IMR-90 (cell line): Measurements from ENCODE around the gene NXPE3. TPM values are rescaled to one million over a fixed set of nuclear protein-coding genes. Genes with fewer than 3 reads are reported as not detected.

Experiments used
- ATAC-seq: fragments of 200-7000 bp; cut with Tn5 transposase; 2 replicates; pipeline ENCODE4 v1.9.1; 2020; ENCODE audit warnings: low read depth, mild to moderate bottlenecking, moderate library complexity
- BruUV-seq: library from RNA; stranded (reverse); fragments of 400-500 nt; replicated peaks from 2 replicates; lab custom pipeline; 2021; lab: Mats Ljungman, UMichigan
- CTCF ChIA-PET: fragments of 300-600 bp; formaldehyde crosslinking; extraction: SDS; loops from one replicate; lab custom pipeline; 2021; ENCODE audit warnings: antibody characterized with exemption; lab: Yijun Ruan, JAX
- POLR2A ChIA-PET: fragments of 300-600 bp; sonication (Branson Sonifier 250); formaldehyde crosslinking; loops from one replicate; lab custom pipeline; 2022; ENCODE audit warnings: antibody characterized with exemption; ENCODE audit not compliant: unreplicated experiment; lab: Charles Lee
- DNase-seq: peaks from one replicate; pipeline ENCODE4 v3.0.0; 2013
- H2AFZ ChIP-seq: replicated peaks from 2 replicates; pipeline ENCODE3; 2013; ENCODE audit warnings: low read length, mild to moderate bottlenecking; ENCODE audit not compliant: poor library complexity
- H2AK5ac ChIP-seq: 2 replicates; pipeline ENCODE4 v1.6.1; 2013; ENCODE audit warnings: low read depth, low read length, inconsistent platforms
- H2AK9ac ChIP-seq: replicated peaks from 2 replicates; pipeline ENCODE3; 2013; ENCODE audit warnings: mild to moderate bottlenecking, low read depth, low read length, moderate library complexity; ENCODE audit not compliant: poor library complexity
- H2BK120ac ChIP-seq: 2 replicates; pipeline ENCODE4 v1.6.1; 2013; ENCODE audit warnings: low read depth, low read length, inconsistent platforms
- H2BK15ac ChIP-seq: 3 replicates; pipeline ENCODE4 v1.6.1; 2013; ENCODE audit warnings: low read depth, low read length, inconsistent platforms
- H2BK20ac ChIP-seq: 2 replicates; pipeline ENCODE4 v1.6.1; 2013; ENCODE audit warnings: low read depth, mild to moderate bottlenecking, inconsistent platforms, low read length, moderate library complexity
- H2BK5ac ChIP-seq: 2 replicates; pipeline ENCODE4 v1.6.1; 2013; ENCODE audit warnings: mild to moderate bottlenecking, low read depth, low read length, inconsistent platforms; ENCODE audit not compliant: poor library complexity, severe bottlenecking
- H3K14ac ChIP-seq: replicated peaks from 2 replicates; pipeline ENCODE4 v1.6.1; 2013; ENCODE audit warnings: low read depth, low read length, inconsistent platforms
- H3K18ac ChIP-seq: 2 replicates; pipeline ENCODE4 v1.6.1; 2013; ENCODE audit warnings: low read depth, low read length, control low read depth
- H3K23ac ChIP-seq: 2 replicates; pipeline ENCODE4 v1.6.1; 2013; ENCODE audit warnings: low read depth, low read length, inconsistent platforms
- H3K27ac ChIP-seq: 2 replicates; pipeline ENCODE4 v1.5.1; 2013; ENCODE audit warnings: mild to moderate bottlenecking, control low read depth, low read length; ENCODE audit not compliant: insufficient read depth
- H3K27me3 ChIP-seq: 2 replicates; pipeline ENCODE4 v1.6.1; 2013; ENCODE audit warnings: low read length; ENCODE audit not compliant: control insufficient read depth, insufficient read depth
- H3K36me3 ChIP-seq: 2 replicates; pipeline ENCODE4 v1.6.1; 2013; ENCODE audit warnings: low read length, mixed read lengths; ENCODE audit not compliant: control insufficient read depth, insufficient read depth
- H3K4ac ChIP-seq: 2 replicates; pipeline ENCODE4 v1.6.1; 2013; ENCODE audit warnings: low read depth, low read length, inconsistent platforms
- H3K4me1 ChIP-seq: 2 replicates; pipeline ENCODE4 v1.6.1; 2013; ENCODE audit warnings: low read length, mixed read lengths; ENCODE audit not compliant: control insufficient read depth, insufficient read depth
- H3K4me2 ChIP-seq: 2 replicates; pipeline ENCODE4 v1.6.1; 2013; ENCODE audit warnings: low read depth, mild to moderate bottlenecking, control low read depth, low read length, moderate library complexity
- H3K4me3 ChIP-seq: 2 replicates; pipeline ENCODE4 v1.5.1; 2013; ENCODE audit warnings: low read depth, mild to moderate bottlenecking, control low read depth, low read length, moderate library complexity; ENCODE audit not compliant: insufficient read depth
- H3K56ac ChIP-seq: 2 replicates; pipeline ENCODE4 v1.6.1; 2013; ENCODE audit warnings: low read length, inconsistent platforms; ENCODE audit not compliant: insufficient read depth; ENCODE audit errors: extremely low read depth
- H3K79me1 ChIP-seq, 2 experiments: 2 replicates each; pipeline ENCODE4 v1.6.1; 2013; ENCODE audit warnings: low read length in 2 of 2, inconsistent platforms in 1 of 2, low read depth in 1 of 2
- H3K9ac ChIP-seq: 2 replicates; pipeline ENCODE4 v1.6.1; 2013; ENCODE audit warnings: low read depth, low read length, control low read depth
- H3K9me1 ChIP-seq: 2 replicates; pipeline ENCODE4 v1.6.1; 2013; ENCODE audit warnings: low read length, inconsistent platforms; ENCODE audit not compliant: insufficient read depth
- H3K9me3 ChIP-seq: 2 replicates; pipeline ENCODE4 v1.6.1; 2013; ENCODE audit warnings: low read length; ENCODE audit not compliant: control insufficient read depth, insufficient read depth
- H4K20me1 ChIP-seq: 2 replicates; pipeline ENCODE4 v1.6.1; 2013; ENCODE audit warnings: low read length, inconsistent platforms; ENCODE audit not compliant: insufficient read depth
- H4K5ac ChIP-seq: 2 replicates; pipeline ENCODE4 v1.6.1; 2013; ENCODE audit warnings: mild to moderate bottlenecking, low read depth, low read length, control low read depth
- H4K8ac ChIP-seq, 2 experiments: 2 replicates each; pipeline ENCODE4 v1.6.1; 2013; ENCODE audit warnings: low read depth in 2 of 2, low read length in 2 of 2, control low read depth in 1 of 2, inconsistent platforms in 1 of 2
- H4K91ac ChIP-seq: 2 replicates; pipeline ENCODE4 v1.6.1; 2013; ENCODE audit warnings: low read depth, low read length, inconsistent platforms; ENCODE audit not compliant: insufficient read depth
- BHLHE40 ChIP-seq: fragments of 150-350 bp; IDR thresholded peaks from 2 replicates; pipeline ENCODE4 v1.6.1; 2016; ENCODE audit warnings: mild to moderate bottlenecking, low read depth, low read length
- CEBPB ChIP-seq: IDR thresholded peaks from 2 replicates; pipeline ENCODE4 v1.6.1; 2012; ENCODE audit warnings: low read depth, low read length, improper control_type of control experiment
- CHD1 ChIP-seq: IDR thresholded peaks from 2 replicates; pipeline ENCODE4 v1.6.1; 2012; ENCODE audit warnings: low read depth, low read length, improper control_type of control experiment
- FOS ChIP-seq: fragments of 150-350 bp; IDR thresholded peaks from 2 replicates; pipeline ENCODE4 v1.6.1; 2016; ENCODE audit warnings: low read depth, low read length
- MAFK ChIP-seq: IDR thresholded peaks from 2 replicates; pipeline ENCODE4 v1.6.1; 2012; ENCODE audit warnings: low read depth, low read length, improper control_type of control experiment
- MAZ ChIP-seq: IDR thresholded peaks from 2 replicates; pipeline ENCODE4 v1.6.1; 2012; ENCODE audit warnings: low read depth, mild to moderate bottlenecking, low read length, improper control_type of control experiment, moderate library complexity, borderline replicate concordance
- MXI1 ChIP-seq: IDR thresholded peaks from 2 replicates; pipeline ENCODE4 v1.6.1; 2012; ENCODE audit warnings: low read depth, mild to moderate bottlenecking, low read length, moderate library complexity, borderline replicate concordance
- NFE2L2 ChIP-seq: fragments of 150-350 bp; IDR thresholded peaks from 2 replicates; pipeline ENCODE4 v1.6.1; 2016; ENCODE audit warnings: low read depth, mild to moderate bottlenecking, low read length
- POLR2A ChIP-seq: IDR thresholded peaks from 2 replicates; pipeline ENCODE4 v1.6.1; 2012; ENCODE audit warnings: mild to moderate bottlenecking, low read depth, low read length
- RAD21 ChIP-seq: IDR thresholded peaks from 2 replicates; pipeline ENCODE4 v1.6.1; 2012; ENCODE audit warnings: low read length, improper control_type of control experiment
- RFX5 ChIP-seq: IDR thresholded peaks from 2 replicates; pipeline ENCODE4 v1.8.0; 2012; ENCODE audit warnings: low read depth, mild to moderate bottlenecking, low read length, moderate library complexity
- SMC3 ChIP-seq: fragments of 150-350 bp; IDR thresholded peaks from 2 replicates; pipeline ENCODE4 v1.6.1; 2016; ENCODE audit warnings: low read depth, mild to moderate bottlenecking, antibody characterized with exemption, low read length, moderate library complexity
- WGBS, 2 experiments: methylation state at CpG; one replicate each; pipeline versions ENCODE4 v1.1.5 to v1.1.7; 2013; ENCODE audit warnings: missing lambda C conversion rate in 2 of 2; ENCODE audit not compliant: insufficient read length in 1 of 2; ENCODE audit errors: extremely low coverage in 2 of 2; 5-methylcytosine and 5-hydroxymethylcytosine counted together
- dilution Hi-C: fragments of 300-500 bp; cut with HindIII; formaldehyde crosslinking; loops from one replicate; pipeline ENCODE4 v1.14.3; 2018; ENCODE audit warnings: low sequenced_read_pairs; ENCODE audit not compliant: unreplicated experiment
- in situ Hi-C: fragments of 300-500 bp; cut with MboI; formaldehyde crosslinking; loops from 3 replicates; pipeline ENCODE4 v1.14.3; 2019; ENCODE audit warnings: low sequenced_read_pairs, inconsistent platforms, mixed read lengths
- intact Hi-C: fragments of 100-400 bp; cut with micrococcal nuclease; formaldehyde crosslinking; loops from 2 replicates; pipeline ENCODE4 v1.10.0; 2022
- polyA plus RNA-seq, 3 experiments: library from polyadenylated mRNA; depleted of rRNA; stranded (reverse); fragments of >200 nt; gene quantifications; 2 replicates each; pipeline ENCODE4 v1.2.3, GENCODE V29; 2012; ENCODE audit warnings: low replicate concordance in 1 of 3
- total RNA-seq: library from RNA; depleted of rRNA; stranded (reverse); fragments of >200 nt; gene quantifications from 2 replicates; pipeline ENCODE4 v1.2.3, GENCODE V29; 2012
- TF ChIP-seq, protein P1 (sequence below): conservative IDR thresholded peaks from 2 replicates; pipeline ENCODE4 v1.5.1; 2012; ENCODE audit warnings: mild to moderate bottlenecking, low read depth, low read length, improper control_type of control experiment
- TF ChIP-seq, protein P2 (sequence below): fragments of 150-350 bp; IDR thresholded peaks from 2 replicates; pipeline ENCODE4 v1.6.1; 2016; ENCODE audit warnings: low read depth, mild to moderate bottlenecking, low read length, moderate library complexity, borderline replicate concordance
- TF ChIP-seq, protein P3 (sequence below): fragments of 150-350 bp; IDR thresholded peaks from 2 replicates; pipeline ENCODE4 v1.6.1; 2017; ENCODE audit warnings: mild to moderate bottlenecking, antibody characterized with exemption, low read length, low read depth

The NXPE3 gene
- total and polyA plus RNA-seq, 2 of the 4 experiments (the other 2 are of a cell fraction), result 20.0 to 23.8 TPM

DNA sequence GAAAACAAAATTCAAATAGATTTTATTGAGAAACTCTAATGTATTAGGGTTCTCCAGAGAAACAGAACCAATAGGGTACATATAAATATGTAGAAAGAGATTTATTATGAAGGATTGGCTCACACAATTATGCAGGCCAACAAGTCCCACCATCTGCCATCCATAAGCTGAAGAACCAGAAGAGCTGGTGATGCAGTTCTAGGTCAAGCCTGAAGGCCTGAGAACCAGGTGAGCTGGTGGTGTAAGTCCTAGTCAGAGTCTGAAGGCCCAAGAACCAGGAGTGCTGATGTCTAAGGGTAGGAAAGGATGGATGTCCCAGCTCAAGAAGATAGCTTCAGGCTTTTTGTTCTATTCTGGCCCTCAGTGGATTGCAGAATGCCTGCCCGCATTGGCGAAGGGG, 67.7 kb downstream of the NXPE3 start:
- intact Hi-C loops, result no loop called here
- Histone ChIP-seq H2AK9ac (no peak overlapping the region), H3K4me2 (no peak overlapping the region), H3K56ac (no peak overlapping the region), H3K14ac (peak overlapping the region; percentile 43; the same call in 1 of the 2 replicates), H2BK15ac (peak overlapping the region; percentile 52; the same call in 1 of the 3 replicates), H3K4ac (no peak overlapping the region), H3K9me3 (no peaks in the 10 kb centered on the region; the same call in 1 of the 2 replicates), H2BK5ac (no peak overlapping the region), H3K23ac (no peak overlapping the region), H2AFZ (peak overlapping the region; percentile 49), H4K8ac (peak overlapping the region in 1 of 2 experiments; percentile 5; a peak in 1 of 4 replicates), H3K27ac (no peak overlapping the region), H4K20me1 (peaks cover 22% of the 10 kb centered on the region), H3K9me1 (peaks cover 3% of the 10 kb centered on the region; the same call in 1 of the 2 replicates), H4K91ac (peak overlapping the region; percentile 14; the same call in 1 of the 2 replicates), H3K9ac (no peak overlapping the region), H3K4me3 (no peak overlapping the region), H2BK120ac (peak overlapping the region; percentile 15; the same call in 1 of the 2 replicates), H3K27me3 (no peaks in the 10 kb centered on the region), H2AK5ac (no peak overlapping the region), H2BK20ac (no peak overlapping the region), H3K4me1 (peaks cover 7% of the 10 kb centered on the region), H3K79me1 (peaks cover 22 to 23% of the 10 kb centered on the region in 2 experiments), H4K5ac (no peak overlapping the region), H3K36me3 (peaks cover 2% of the 10 kb centered on the region; the same call in 1 of the 2 replicates), H3K18ac (no peak overlapping the region)
- no peak for TF ChIP-seq CHD1
- no peak for TF ChIP-seq MAZ
- TF ChIP-seq CEBPB, result no peak
- TF ChIP-seq, protein P1, sequence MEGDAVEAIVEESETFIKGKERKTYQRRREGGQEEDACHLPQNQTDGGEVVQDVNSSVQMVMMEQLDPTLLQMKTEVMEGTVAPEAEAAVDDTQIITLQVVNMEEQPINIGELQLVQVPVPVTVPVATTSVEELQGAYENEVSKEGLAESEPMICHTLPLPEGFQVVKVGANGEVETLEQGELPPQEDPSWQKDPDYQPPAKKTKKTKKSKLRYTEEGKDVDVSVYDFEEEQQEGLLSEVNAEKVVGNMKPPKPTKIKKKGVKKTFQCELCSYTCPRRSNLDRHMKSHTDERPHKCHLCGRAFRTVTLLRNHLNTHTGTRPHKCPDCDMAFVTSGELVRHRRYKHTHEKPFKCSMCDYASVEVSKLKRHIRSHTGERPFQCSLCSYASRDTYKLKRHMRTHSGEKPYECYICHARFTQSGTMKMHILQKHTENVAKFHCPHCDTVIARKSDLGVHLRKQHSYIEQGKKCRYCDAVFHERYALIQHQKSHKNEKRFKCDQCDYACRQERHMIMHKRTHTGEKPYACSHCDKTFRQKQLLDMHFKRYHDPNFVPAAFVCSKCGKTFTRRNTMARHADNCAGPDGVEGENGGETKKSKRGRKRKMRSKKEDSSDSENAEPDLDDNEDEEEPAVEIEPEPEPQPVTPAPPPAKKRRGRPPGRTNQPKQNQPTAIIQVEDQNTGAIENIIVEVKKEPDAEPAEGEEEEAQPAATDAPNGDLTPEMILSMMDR, result no peak
- no peak for TF ChIP-seq FOS
- no peak for TF ChIP-seq MXI1
- TF ChIP-seq, protein P2, sequence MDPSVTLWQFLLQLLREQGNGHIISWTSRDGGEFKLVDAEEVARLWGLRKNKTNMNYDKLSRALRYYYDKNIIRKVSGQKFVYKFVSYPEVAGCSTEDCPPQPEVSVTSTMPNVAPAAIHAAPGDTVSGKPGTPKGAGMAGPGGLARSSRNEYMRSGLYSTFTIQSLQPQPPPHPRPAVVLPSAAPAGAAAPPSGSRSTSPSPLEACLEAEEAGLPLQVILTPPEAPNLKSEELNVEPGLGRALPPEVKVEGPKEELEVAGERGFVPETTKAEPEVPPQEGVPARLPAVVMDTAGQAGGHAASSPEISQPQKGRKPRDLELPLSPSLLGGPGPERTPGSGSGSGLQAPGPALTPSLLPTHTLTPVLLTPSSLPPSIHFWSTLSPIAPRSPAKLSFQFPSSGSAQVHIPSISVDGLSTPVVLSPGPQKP, result no peak
- TF ChIP-seq BHLHE40, result no peak
- TF ChIP-seq RFX5, result no peak
- TF ChIP-seq SMC3, result no peak
- TF ChIP-seq, protein P3, sequence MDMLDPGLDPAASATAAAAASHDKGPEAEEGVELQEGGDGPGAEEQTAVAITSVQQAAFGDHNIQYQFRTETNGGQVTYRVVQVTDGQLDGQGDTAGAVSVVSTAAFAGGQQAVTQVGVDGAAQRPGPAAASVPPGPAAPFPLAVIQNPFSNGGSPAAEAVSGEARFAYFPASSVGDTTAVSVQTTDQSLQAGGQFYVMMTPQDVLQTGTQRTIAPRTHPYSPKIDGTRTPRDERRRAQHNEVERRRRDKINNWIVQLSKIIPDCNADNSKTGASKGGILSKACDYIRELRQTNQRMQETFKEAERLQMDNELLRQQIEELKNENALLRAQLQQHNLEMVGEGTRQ, result no peak
- TF ChIP-seq MAFK, result no peak
- TF ChIP-seq POLR2A, result no peak
- TF ChIP-seq NFE2L2, result no peak
- TF ChIP-seq RAD21, result no peak
- POLR2A ChIA-PET, result no interaction called here
- WGBS, 2 experiments, result no CpG with 5 or more reads among the region's 2 CpGs
- in situ Hi-C loops, result no loop called here
- BruUV-seq, result no TSS peak
- dilution Hi-C loops, result no loop called here
- no peak for DNase-seq
- ATAC-seq, result no peak
- CTCF ChIA-PET, result no interaction called here
